ENCODE data around the gene SPSB1. TPM values are rescaled to one million over a fixed set of nuclear protein-coding genes. Genes with fewer than 3 reads are reported as not detected.

Gene SPSB1
- total RNA-seq, 3 donors from 2014 or later (not counting 1 experiment from before 2014, with no cell fraction given), result 0.82 to 3.0 (median 1.5) TPM

- no peak overlapping the region for H3K4me3 ChIP-seq (ENCODE audit: low read length)
- H3K4me1 ChIP-seq (ENCODE audit: control insufficient read depth, insufficient read depth, low read length), result peaks cover 11% of the 10 kb centered on the region
- peak overlapping the region; percentile 29 for H3K4me3 Mint-ChIP-seq
- H3K27ac Mint-ChIP-seq, result no peak overlapping the region
- H3K36me3 Mint-ChIP-seq, result peaks cover 8% of the 10 kb centered on the region
- H3K9me3 Mint-ChIP-seq, result peaks cover 3 to 5% of the 10 kb centered on the region in 2 donors
- DNase-seq, result peak in 1 of 2 donors; percentile 36
- no peak overlapping the region for H3K27ac ChIP-seq (ENCODE audit: low read length)
- H3K27me3 ChIP-seq (ENCODE audit: control insufficient read depth, insufficient read depth, low read length), result peaks cover 5% of the 10 kb centered on the region
- TF ChIP-seq CTCF (IDR thresholded peaks at IDR 0.05), result no peak
- WGBS (ENCODE audit: insufficient coverage), result 81% methylated on average over 4 of the region's 5 CpGs
- no peaks in the 10 kb centered on the region for H3K27me3 Mint-ChIP-seq (ENCODE audit: low read depth in 2 of 2)
- H3K9me3 ChIP-seq (ENCODE audit: control insufficient read depth, insufficient read depth, low read length), result peaks cover 8% of the 10 kb centered on the region
- no peak for ATAC-seq
- intact Hi-C loops (cut with micrococcal nuclease), result loop anchor here (1.0 kb wide), 2 partner anchors 165 to 201 kb away; no protein-coding TSS in a partner anchor
- peaks cover 10 to 22% of the 10 kb centered on the region in 2 donors for H3K4me1 Mint-ChIP-seq
- no peaks in the 10 kb centered on the region for H3K36me3 ChIP-seq (ENCODE audit: control insufficient read depth, insufficient read depth, low read length)
Observed at GRCh38 chr1:9289711-9290485, 2.8 kb upstream of the SPSB1 start.

- peaks cover 11% of the 10 kb centered on the region for H3K4me1 ChIP-seq (ENCODE audit: control insufficient read depth, insufficient read depth, low read length)
- Mint-ChIP-seq H3K4me1 (peaks cover 0 to 9% of the 10 kb centered on the region in 2 donors), H3K4me3 (peak overlapping the region; percentile 72), H3K27me3 (ENCODE audit: low read depth in 2 of 2) (peaks cover 3 to 14% of the 10 kb centered on the region in 2 donors), H3K36me3 (peaks cover 8% of the 10 kb centered on the region), H3K27ac (peak overlapping the region in 1 of 2 donors; percentile 14), H3K9me3 (peaks cover 3% of the 10 kb centered on the region in 2 donors)
- H3K27me3 ChIP-seq (ENCODE audit: control insufficient read depth, insufficient read depth, low read length), result peaks cover 5% of the 10 kb centered on the region
- ATAC-seq (no peak), DNase-seq (no peak)
- H3K36me3 ChIP-seq (ENCODE audit: control insufficient read depth, insufficient read depth, low read length), result no peaks in the 10 kb centered on the region
- H3K9me3 ChIP-seq (ENCODE audit: control insufficient read depth, insufficient read depth, low read length), result peaks cover 8% of the 10 kb centered on the region
- intact Hi-C loops (cut with micrococcal nuclease), result no loop called here
- H3K4me3 ChIP-seq (ENCODE audit: low read length), result no peak overlapping the region
- WGBS (ENCODE audit: insufficient coverage), result 52% methylated on average over 11 of the region's 13 CpGs
- TF ChIP-seq CTCF (IDR thresholded peaks at IDR 0.05), result no peak
- H3K27ac ChIP-seq (ENCODE audit: low read length), result no peak overlapping the region
Observed at GRCh38 chr1:9291914-9292360, 757 bp upstream of the SPSB1 start.

GRCh38 chr1:9293241-9293532 lies 493 bp downstream of the SPSB1 start:
- intact Hi-C loops (cut with micrococcal nuclease), result no loop called here
- Histone ChIP-seq H3K27me3 (ENCODE audit: control insufficient read depth, insufficient read depth, low read length) (peaks cover 5% of the 10 kb centered on the region), H3K27ac (ENCODE audit: low read length) (no peak overlapping the region), H3K4me1 (ENCODE audit: control insufficient read depth, insufficient read depth, low read length) (peaks cover 11% of the 10 kb centered on the region), H3K4me3 (ENCODE audit: low read length) (peak overlapping the region; percentile 52), H3K9me3 (ENCODE audit: control insufficient read depth, insufficient read depth, low read length) (peaks cover 3% of the 10 kb centered on the region), H3K36me3 (ENCODE audit: control insufficient read depth, insufficient read depth, low read length) (no peaks in the 10 kb centered on the region)
- no peak overlapping the region for H3K4me3 Mint-ChIP-seq
- WGBS (ENCODE audit: insufficient coverage), result under 1% methylated on average over 43 of the region's 43 CpGs
- H3K36me3 Mint-ChIP-seq, result peaks cover 8% of the 10 kb centered on the region
- peaks cover 3% of the 10 kb centered on the region in 2 donors for H3K9me3 Mint-ChIP-seq
- H3K27ac Mint-ChIP-seq, result no peak overlapping the region
- TF ChIP-seq CTCF (IDR thresholded peaks at IDR 0.05), result no peak
- peaks cover 0 to 9% of the 10 kb centered on the region in 2 donors for H3K4me1 Mint-ChIP-seq
- H3K27me3 Mint-ChIP-seq (ENCODE audit: low read depth in 2 of 2), result peaks cover 9 to 25% of the 10 kb centered on the region in 2 donors
- no peak for ATAC-seq
- no peak for DNase-seq

Data from natural killer cell (primary cell).